ENCODE results near the gene ASTL. TPM values are rescaled to one million over a fixed set of nuclear protein-coding genes. Genes with fewer than 3 reads are reported as not detected.
"Not testable (repeated sequence)": the region's sequence is repeated elsewhere in the genome, so short reads cannot be mapped to it uniquely, and the experiment has no call there.

The ASTL gene
- polyA plus RNA-seq (2013, experiment 1 of 2; ENCODE audit: insufficient read length), result 0.20 TPM
- polyA plus RNA-seq (2013, experiment 2 of 2; ENCODE audit: insufficient read length), result 0.14 TPM

DNA sequence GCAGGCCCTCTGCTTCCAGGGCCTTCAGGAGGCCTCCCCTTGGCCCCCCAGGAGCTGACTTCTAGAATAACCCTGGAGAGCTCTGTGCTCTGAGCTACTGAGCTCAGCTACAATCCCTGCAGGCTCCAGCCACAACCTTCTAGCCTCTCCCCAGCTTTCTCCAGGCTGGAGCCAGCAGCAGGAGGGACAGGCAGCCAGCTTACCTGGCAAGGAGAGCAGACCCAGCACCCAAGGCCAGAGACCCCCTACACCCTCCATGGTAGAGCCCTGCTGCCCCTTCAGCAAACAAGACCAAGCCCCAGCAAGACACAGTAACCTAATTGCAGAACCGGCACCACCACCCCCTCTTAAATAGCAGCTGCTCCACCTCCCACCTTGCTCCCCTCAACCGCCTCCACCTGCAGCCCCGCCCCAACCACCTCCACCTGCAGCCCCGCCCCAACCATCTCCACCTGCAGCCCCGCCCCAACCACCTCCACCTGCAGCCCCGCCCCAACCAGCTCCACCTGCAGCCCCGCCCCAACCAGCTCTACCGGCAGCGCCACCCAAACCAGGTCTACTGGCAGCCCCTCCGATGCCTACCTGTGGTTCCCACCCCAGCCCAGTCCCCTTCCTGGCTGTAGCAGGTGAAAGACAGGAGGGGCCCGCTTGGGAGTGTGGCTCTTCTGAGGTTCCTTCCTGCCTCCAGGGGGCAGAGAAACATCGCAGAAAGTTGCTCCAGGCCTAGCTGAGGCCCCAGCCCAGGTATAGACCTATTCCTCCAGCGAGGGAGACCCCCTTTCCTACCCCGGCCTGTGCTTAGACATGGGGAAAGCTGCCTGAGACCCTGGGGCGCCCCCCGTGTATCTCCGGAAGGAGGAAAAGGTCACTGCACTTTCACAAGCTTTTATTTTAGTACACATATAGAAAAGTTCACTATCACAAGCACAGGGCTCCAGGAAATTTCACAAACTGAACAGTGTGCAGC, at the start of gene ASTL:
Gene ASTL, minus strand, starts transcription at position 324 of the 967 bp plus-strand sequence. Its CDS starts 66 bp downstream, at position 258.
- peak; percentile 37 for DNase-seq

- DNase-seq, result no peak
Measured at GRCh38 chr2:96186562-96186961, 48.3 kb upstream of the ASTL start.

DNA sequence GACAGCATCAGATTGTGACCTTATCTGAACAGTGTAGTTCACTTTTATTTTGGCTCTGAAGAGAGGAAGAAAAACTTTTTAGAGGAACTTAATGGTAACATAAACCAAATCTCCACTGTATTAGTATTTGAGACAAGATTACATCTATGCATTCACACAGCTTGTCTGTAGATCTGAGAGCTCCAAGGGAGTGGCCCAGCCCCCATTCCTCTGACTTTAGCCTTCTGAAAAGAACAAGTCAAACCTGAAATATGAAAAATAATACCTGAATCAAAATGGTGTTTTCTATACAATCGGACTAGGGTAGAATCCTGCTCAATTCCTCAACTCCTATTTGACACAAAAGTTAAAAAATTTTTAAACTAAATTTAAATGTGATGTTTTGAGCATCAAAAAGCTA, 47.2 kb upstream of the ASTL start:
- DNase-seq, result no peak

- DNase-seq, result no peak
Measured at GRCh38 chr2:96184989-96185388, 46.7 kb upstream of the ASTL start.

GRCh38 chr2:96184188-96184587, 45.9 kb upstream of the ASTL start:
- no peak for DNase-seq

DNA sequence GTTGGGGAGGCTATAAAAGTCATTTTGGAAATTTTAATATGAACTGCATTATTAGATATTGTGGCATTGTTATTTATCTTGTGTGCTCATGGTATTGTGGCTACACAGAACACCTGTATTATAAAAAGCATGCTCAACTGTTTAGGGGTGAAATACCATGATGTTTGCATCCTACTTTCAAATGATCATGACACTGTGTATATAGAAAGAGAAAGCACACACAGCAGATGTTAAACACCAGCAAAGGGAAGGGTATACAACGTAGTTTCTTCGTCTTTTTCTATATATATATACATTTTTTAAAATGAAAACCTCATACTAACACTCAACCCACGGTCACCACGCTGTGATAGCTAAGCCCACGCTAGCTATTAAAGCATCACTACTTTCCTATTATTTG, 43.2 kb upstream of the ASTL start:
- DNase-seq, result no peak

GRCh38 chr2:96180521-96180920, 42.2 kb upstream of the ASTL start:
- DNase-seq, result no peak

GRCh38 chr2:96180002-96180401, 41.7 kb upstream of the ASTL start:
- DNase-seq, result no peak

DNA sequence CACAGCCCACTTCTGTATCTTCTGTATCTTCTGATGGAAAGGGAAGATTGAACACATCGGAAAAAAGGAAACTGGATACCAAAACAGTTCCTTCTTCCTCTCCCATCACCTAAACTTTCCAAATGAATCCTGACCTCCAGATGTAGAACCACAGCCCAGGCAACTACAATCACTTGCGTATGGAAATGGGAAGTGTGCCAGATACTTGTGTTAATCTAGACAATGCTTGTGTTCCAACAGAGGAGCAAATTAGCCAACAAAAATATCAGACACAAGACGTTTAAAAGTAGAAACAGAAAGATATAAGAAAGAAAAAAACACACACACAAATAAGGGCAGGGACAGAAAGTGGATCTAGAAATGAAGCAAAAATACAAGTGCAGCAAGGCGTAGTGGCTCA, 38.4 kb upstream of the ASTL start:
- DNase-seq, result no peak

DNA sequence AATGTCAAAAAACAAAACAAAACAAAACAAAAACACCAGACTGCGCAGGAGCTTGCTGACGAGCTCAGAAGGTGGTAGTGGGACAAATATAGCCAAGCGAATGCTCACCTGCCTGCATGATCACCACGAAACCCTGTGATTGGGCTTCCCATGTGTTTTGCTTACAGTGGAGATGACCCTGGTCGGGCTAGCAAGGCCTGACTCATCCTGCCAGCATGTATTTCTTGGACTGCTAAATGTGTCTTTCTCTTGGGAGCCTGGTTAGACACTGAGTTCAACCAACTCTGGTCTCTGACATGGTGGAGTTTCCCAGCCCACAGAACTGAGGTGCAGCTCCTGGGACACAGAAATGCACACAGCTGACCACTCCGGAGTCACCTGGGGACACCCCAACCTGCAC, 37.6 kb upstream of the ASTL start:
- peak; percentile 69 for DNase-seq

DNA sequence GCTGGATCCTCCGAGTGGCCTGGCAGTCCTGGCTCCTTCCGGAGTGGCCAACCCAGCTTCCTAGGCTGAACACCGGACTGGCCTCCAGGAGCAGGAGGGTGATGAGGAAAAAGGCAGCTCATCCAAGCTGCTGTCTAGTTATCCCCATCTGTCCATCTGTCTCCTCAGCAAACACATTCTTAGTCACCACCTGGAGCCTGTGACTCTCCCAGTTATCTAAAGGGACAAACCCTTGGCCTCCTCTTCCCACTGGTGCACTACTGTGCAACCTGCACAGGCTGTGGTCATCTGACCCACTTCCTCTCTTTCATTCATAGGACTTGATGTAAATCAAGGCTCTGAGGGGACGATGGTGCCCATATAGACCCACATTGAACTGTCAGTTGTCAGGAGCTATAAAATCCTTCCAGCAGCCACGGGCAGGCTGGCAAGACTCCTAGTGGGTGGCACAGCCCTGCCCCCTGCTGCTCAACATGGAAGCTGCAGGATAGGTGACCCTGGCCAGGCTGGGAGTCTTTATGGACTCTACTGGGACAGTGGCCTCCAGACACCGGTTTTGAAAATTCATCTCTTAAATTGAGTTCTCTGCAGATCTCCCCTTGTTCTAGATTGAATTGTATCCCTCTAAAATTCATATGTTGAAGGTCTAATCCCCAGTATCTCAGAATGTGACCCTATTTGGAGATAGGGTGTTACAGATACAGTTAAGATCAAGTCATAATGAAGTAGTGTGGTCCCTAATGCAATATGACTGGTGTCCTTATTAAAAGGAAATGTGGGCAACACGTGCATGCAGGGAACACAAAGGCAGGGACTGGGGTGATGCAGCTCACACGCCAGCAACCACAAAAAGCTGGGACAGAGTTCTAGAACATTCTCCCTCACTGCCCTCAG, 36.2 kb upstream of the ASTL start:
- DNase-seq, result peak; percentile 69

- no peak for DNase-seq
Measured at GRCh38 chr2:96171831-96172230, 33.5 kb upstream of the ASTL start.

DNA sequence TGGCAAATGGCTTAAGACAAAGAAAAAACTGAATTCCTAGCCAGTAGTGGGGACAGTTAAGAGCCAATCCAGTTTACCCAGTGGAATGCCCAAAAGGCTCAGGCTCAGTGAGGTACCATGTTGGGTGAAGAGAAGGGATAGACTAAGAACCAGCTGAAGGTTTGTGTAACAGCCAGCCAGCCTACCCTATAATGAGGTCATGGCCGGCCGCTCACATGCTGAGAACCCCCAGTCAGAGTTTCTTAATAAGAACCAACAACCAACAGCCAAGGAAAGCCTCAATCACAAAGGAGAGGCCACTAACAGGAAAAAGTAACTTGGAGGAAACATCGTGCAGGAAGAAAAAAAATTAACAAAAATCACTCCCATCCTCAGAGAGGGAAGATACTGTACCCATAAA, 32.3 kb upstream of the ASTL start:
- DNase-seq, result no peak

GRCh38 chr2:96169868-96170507, 31.7 kb upstream of the ASTL start:
- DNase-seq, result no peak

GRCh38 chr2:96167407-96168013, 29.2 kb upstream of the ASTL start:
- no peak for DNase-seq

DNA sequence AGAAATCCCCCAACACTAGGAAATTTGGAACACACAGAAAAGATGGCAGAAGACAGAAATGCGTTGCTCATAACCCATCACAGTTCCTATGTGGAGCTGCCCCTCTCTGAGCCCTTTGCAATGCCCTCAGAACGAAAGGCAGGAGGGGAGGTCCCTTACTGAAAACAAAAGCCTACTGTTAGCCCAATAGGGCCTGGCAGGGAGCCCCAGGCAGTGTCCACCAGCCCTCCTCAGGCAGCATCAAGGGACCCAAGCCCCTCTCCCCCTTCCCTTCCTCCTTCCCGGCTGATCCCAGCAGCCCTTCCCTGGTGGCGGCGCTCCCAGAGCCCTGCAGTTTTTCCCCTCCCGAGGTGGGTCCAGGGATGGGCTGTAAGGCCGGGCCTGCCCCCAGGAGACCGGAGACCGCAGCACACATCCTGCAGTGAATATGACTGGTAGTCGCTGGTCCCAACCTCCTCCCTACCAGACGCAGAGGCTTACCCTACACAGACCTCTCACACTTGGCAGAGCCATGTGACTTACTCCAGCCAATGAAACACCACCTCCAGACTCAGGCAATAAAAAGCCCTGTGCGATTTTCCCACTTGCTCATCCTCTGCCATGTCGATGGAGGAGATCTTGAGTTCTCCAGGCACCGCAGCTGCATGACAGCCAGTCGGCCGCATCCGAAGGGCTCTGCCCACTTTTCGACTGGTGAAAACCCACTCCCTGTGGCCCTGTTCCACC, 26.3 kb upstream of the ASTL start:
- peak; percentile 68 for DNase-seq

DNA sequence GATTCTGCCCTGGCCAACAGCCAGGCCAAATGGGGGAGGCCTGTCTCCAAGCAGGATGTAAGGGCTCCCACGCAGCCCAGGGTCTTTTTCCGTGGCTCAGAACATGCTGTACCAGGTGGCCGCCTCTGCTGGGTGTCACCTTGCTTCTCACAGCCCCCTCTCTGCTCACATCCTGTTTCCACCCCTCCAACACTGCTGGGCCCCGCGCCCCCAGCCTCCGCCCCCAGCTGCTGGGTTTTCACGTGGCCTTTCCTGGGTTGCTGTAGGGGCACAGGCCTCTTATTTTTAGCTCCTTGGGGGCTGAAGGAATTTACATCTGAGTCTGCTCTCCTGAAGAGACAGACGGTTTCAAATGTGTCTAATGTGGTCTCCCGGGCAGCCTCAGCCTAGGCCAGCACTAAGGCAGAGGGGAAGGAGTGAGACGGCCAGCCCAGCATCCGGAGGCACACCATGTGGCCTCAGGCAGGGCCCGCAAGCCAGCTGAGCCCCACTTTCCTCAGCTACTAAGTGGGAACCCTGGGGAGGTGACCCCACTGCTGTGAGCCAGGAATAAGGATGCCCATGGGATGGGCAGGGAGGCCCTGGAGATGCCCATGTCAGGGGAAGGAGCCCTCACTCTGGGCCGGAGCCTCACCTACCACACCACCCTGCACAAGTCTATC, 25.6 kb upstream of the ASTL start:
- peak; percentile 33 for DNase-seq

DNA sequence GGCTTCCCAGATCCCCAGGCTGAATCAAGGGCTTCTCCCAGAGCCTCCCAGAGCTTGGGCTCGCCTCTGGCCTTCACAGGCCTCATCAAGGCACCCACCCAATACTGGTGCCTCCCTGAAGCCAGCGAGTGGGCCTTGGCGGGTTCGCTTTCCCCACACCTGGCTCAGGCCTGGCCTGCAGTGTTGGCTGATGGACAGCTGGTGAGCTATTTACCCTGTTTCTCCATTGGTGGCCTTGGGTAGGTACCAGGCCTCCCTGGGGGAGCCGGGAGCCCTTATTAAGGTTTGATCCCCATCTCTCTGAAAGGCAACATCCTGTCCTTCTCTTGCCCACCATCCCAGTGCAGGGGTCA, 25.1 kb upstream of the ASTL start:
- DNase-seq, result no peak

DNA sequence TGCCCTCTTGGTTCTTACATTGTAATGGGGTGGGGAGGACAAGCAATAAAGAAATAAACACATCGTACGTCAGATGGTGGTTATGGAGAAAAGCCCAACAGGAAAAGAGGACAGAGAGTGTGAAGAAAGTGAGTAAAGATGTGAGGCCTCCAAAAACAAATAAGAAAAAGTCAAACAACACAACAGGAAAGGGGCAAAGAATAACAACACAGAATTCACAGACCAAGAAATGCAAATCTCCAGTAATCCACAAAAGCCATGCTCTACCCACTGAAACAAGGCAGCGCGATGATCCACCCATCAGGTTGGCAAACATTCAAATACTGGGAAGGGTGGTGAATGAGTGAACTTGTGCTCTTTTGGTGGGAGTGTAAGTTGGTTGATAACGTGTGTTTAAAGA, 23.6 kb upstream of the ASTL start:
- no peak for DNase-seq

- DNase-seq, result not testable (repeated sequence)
Measured at GRCh38 chr2:96160366-96160765, 22.1 kb upstream of the ASTL start.
